Measurements from ENCODE around the gene OGDH.

OGDH gene

GRCh38 chr7:44694766-44695165, 88.3 kb downstream of the OGDH start:
- Histone ChIP-seq H3K4me3 (ENCODE audit: low read length) (no peak overlapping the region), H3K4me1 (ENCODE audit: control insufficient read depth, low read length) (no peaks in the 10 kb centered on the region), H3K27ac (ENCODE audit: low read depth, low read length) (no peak overlapping the region), H3K9me2 (replicated peaks; ENCODE audit: control insufficient read depth, low read length) (no peaks in the 10 kb centered on the region), H3K79me2 (ENCODE audit: control insufficient read depth, low read length) (no peaks in the 10 kb centered on the region), H3K36me3 (ENCODE audit: control insufficient read depth, low read length) (peaks cover 71% of the 10 kb centered on the region), H3K27me3 (ENCODE audit: control insufficient read depth, low read length) (no peaks in the 10 kb centered on the region), H4K20me1 (ENCODE audit: control insufficient read depth, insufficient read depth, low read depth, low read length) (no peaks in the 10 kb centered on the region), H3K9me3 (ENCODE audit: control insufficient read depth, insufficient read depth, low read length) (no peaks in the 10 kb centered on the region), H3F3A (ENCODE audit: control insufficient read depth, insufficient read depth) (no peaks in the 10 kb centered on the region), H3K4me2 (ENCODE audit: low read length) (no peak overlapping the region)
- TF ChIP-seq EZH2phosphoT487 (IDR thresholded peaks at IDR 0.05; ENCODE audit: borderline replicate concordance, low read length), result no peak

GRCh38 chr7:44695756-44696155, 89.3 kb downstream of the OGDH start:
- Histone ChIP-seq H3K9me2 (replicated peaks; ENCODE audit: control insufficient read depth, low read length) (no peaks in the 10 kb centered on the region), H3K9me3 (ENCODE audit: control insufficient read depth, insufficient read depth, low read length) (no peaks in the 10 kb centered on the region), H3K4me3 (ENCODE audit: low read length) (no peak overlapping the region), H3K27ac (ENCODE audit: low read depth, low read length) (no peak overlapping the region), H3K27me3 (ENCODE audit: control insufficient read depth, low read length) (no peaks in the 10 kb centered on the region), H3F3A (ENCODE audit: control insufficient read depth, insufficient read depth) (no peaks in the 10 kb centered on the region), H3K4me2 (ENCODE audit: low read length) (no peak overlapping the region), H3K4me1 (ENCODE audit: control insufficient read depth, low read length) (no peaks in the 10 kb centered on the region), H3K79me2 (ENCODE audit: control insufficient read depth, low read length) (no peaks in the 10 kb centered on the region), H4K20me1 (ENCODE audit: control insufficient read depth, insufficient read depth, low read depth, low read length) (no peaks in the 10 kb centered on the region), H3K36me3 (ENCODE audit: control insufficient read depth, low read length) (peaks cover 69% of the 10 kb centered on the region)
- TF ChIP-seq CTCF (IDR thresholded peaks at IDR 0.05; ENCODE audit: low read depth, low read length, poor library complexity, severe bottlenecking), result no peak
- no peak for TF ChIP-seq EZH2phosphoT487 (IDR thresholded peaks at IDR 0.05; ENCODE audit: borderline replicate concordance, low read length)

- Histone ChIP-seq H3K4me3 (ENCODE audit: low read length) (no peak overlapping the region), H3K79me2 (ENCODE audit: control insufficient read depth, low read length) (no peaks in the 10 kb centered on the region), H3F3A (ENCODE audit: control insufficient read depth, insufficient read depth) (no peaks in the 10 kb centered on the region), H3K9me2 (replicated peaks; ENCODE audit: control insufficient read depth, low read length) (no peaks in the 10 kb centered on the region), H3K36me3 (ENCODE audit: control insufficient read depth, low read length) (peaks cover 73% of the 10 kb centered on the region), H3K27ac (ENCODE audit: low read depth, low read length) (no peak overlapping the region), H3K9me3 (ENCODE audit: control insufficient read depth, insufficient read depth, low read length) (no peaks in the 10 kb centered on the region), H3K4me2 (ENCODE audit: low read length) (no peak overlapping the region), H3K4me1 (ENCODE audit: control insufficient read depth, low read length) (no peaks in the 10 kb centered on the region), H3K27me3 (ENCODE audit: control insufficient read depth, low read length) (no peaks in the 10 kb centered on the region), H4K20me1 (ENCODE audit: control insufficient read depth, insufficient read depth, low read depth, low read length) (no peaks in the 10 kb centered on the region)
- TF ChIP-seq EZH2phosphoT487 (IDR thresholded peaks at IDR 0.05; ENCODE audit: borderline replicate concordance, low read length) (no peak), CTCF (IDR thresholded peaks at IDR 0.05; ENCODE audit: low read depth, low read length, poor library complexity, severe bottlenecking) (no peak)
Measured at GRCh38 chr7:44696728-44697127, 90.3 kb downstream of the OGDH start.

- Histone ChIP-seq H3K9me3 (ENCODE audit: control insufficient read depth, insufficient read depth, low read length) (no peaks in the 10 kb centered on the region), H3K4me3 (ENCODE audit: low read length) (no peak overlapping the region), H3K9me2 (replicated peaks; ENCODE audit: control insufficient read depth, low read length) (no peaks in the 10 kb centered on the region), H4K20me1 (ENCODE audit: control insufficient read depth, insufficient read depth, low read depth, low read length) (no peaks in the 10 kb centered on the region), H3K79me2 (ENCODE audit: control insufficient read depth, low read length) (no peaks in the 10 kb centered on the region), H3K4me2 (ENCODE audit: low read length) (no peak overlapping the region), H3F3A (ENCODE audit: control insufficient read depth, insufficient read depth) (no peaks in the 10 kb centered on the region), H3K27ac (ENCODE audit: low read depth, low read length) (no peak overlapping the region), H3K27me3 (ENCODE audit: control insufficient read depth, low read length) (no peaks in the 10 kb centered on the region), H3K36me3 (ENCODE audit: control insufficient read depth, low read length) (peaks cover 73% of the 10 kb centered on the region), H3K4me1 (ENCODE audit: control insufficient read depth, low read length) (no peaks in the 10 kb centered on the region)
- no peak for TF ChIP-seq EZH2phosphoT487 (IDR thresholded peaks at IDR 0.05; ENCODE audit: borderline replicate concordance, low read length)
- no peak for TF ChIP-seq CTCF (IDR thresholded peaks at IDR 0.05; ENCODE audit: low read depth, low read length, poor library complexity, severe bottlenecking)
Measured at GRCh38 chr7:44697136-44698045, 91.0 kb downstream of the OGDH start.

Measured in DOHH2 (cell line).